ENCODE results near the gene ZNF830.

DNA sequence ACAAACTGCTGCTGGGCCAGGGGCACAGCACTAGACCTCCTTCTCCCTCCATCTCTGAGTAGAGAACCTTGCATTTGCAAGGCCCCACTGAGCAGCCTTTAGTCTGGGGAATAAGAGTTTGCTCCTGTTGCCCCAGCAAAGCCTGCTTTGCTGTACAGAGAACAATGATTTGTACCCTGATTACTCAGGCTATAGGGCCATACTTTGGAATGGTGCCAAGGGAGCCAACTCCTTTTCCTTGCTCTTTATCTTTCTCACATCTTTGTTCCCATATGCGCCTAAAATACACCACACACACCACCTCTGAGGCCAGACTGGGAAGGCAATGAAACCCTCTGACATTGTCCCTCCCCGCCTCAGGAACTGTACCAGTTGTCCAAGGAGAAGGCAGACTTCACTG, 40.2 kb downstream of the ZNF830 start:
- TF ChIP-seq, protein P1, sequence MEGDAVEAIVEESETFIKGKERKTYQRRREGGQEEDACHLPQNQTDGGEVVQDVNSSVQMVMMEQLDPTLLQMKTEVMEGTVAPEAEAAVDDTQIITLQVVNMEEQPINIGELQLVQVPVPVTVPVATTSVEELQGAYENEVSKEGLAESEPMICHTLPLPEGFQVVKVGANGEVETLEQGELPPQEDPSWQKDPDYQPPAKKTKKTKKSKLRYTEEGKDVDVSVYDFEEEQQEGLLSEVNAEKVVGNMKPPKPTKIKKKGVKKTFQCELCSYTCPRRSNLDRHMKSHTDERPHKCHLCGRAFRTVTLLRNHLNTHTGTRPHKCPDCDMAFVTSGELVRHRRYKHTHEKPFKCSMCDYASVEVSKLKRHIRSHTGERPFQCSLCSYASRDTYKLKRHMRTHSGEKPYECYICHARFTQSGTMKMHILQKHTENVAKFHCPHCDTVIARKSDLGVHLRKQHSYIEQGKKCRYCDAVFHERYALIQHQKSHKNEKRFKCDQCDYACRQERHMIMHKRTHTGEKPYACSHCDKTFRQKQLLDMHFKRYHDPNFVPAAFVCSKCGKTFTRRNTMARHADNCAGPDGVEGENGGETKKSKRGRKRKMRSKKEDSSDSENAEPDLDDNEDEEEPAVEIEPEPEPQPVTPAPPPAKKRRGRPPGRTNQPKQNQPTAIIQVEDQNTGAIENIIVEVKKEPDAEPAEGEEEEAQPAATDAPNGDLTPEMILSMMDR (IDR thresholded peaks at IDR 0.05; ENCODE audit: insufficient read depth, low read depth, low read length): no peak
- no peak for TF ChIP-seq EZH2 (IDR thresholded peaks at IDR 0.05; ENCODE audit: insufficient read depth, low read length)

All from astrocyte (in vitro differentiated cells and primary cell).